ACHN (cell line): ENCODE results near the gene CDY2B.
"Not testable (repeated sequence)": the region's sequence is repeated elsewhere in the genome, so short reads cannot be mapped to it uniquely, and the experiment has no call there.

ENCODE experiments used
- DNase-seq: peaks from one replicate; pipeline ENCODE4 v3.0.0-alpha.2; 2015
- in situ Hi-C: cut with HindIII; loops from 2 replicates; pipeline ENCODE4 v1.10.0; 2017; ENCODE audit warnings: low sequenced_read_pairs, low pct_ligation_motif_present, low pct_unique_long_range_greater_than_20kb

Gene CDY2B, protein sequence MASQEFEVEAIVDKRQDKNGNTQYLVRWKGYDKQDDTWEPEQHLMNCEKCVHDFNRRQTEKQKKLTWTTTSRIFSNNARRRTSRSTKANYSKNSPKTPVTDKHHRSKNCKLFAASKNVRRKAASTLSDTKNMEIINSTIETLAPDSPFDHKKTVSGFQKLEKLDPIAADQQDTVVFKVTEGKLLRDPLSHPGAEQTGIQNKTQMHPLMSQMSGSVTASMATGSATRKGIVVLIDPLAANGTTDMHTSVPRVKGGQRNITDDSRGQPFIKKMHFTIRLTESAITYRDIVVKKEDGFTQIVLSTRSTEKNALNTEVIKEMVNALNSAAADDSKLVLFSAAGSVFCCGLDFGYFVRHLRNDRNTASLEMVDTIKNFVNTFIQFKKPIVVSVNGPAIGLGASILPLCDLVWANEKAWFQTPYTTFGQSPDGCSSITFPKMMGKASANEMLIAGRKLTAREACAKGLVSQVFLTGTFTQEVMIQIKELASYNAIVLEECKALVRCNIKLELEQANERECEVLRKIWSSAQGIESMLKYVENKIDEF

DNA sequence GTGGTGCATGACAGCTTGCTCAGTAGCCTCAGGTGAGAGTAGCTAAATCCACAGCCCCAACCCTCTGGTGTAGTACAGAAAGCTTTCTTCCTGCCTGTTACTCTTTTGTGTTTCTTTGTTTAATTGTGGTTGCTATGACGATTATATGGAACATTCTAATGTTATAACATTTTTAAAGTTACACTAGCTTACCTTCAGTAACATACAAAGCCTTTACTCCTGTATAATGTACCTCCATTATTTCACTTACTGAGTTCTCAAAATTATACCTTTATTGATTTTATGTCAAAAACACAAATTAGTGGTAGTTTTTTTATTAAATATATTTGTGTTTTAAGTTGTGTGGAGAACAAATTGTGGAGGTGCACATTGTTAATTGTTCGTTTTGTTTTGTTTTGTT, at the start of gene CDY2B:
TSS of gene CDY2B (minus strand) at position 101 of the 400 bp plus-strand sequence. CDS start 328 bp downstream, outside the sequence.
- in situ Hi-C loops, DNase-seq: not testable (repeated sequence)

DNA sequence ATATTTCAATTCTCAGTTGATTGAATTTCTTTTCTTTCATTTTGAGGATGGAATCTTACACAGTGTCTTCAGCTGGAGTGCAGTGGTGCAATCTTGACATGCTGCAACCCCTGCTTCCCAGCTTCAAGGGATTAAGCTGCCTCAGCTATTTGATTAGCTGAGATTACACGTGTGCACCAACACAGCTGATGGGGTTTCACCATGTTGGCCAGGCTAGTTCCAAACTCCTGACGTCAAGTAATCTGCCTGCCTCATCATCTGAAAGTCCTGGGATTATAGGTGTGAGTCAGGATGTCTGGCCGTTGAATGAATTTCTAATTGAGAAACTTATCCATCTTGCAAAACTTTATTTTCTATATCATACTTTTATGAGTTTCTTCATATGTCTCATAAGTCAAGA, 28.0 kb upstream of the CDY2B start:
- in situ Hi-C loops, DNase-seq: not testable (repeated sequence)

DNA sequence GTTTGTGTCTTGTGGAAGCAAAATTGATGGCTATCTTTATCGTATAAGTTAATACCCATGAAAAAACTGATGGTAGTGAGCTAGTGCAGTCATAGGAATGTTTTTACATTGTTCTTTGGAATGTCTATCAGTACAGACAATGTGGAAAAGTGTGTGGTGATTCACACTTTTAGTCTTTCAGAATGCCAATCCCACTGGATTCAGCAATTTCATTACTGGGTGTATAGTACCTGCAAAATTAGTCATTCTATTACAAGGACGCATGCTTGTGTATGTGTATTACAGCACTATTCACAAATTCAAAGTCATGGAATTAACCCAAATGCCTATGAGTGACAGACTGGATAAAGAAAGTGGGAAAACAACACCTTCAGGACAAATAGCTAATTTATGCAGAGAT, 27.3 kb upstream of the CDY2B start:
- in situ Hi-C loops, DNase-seq: not testable (repeated sequence)

DNA sequence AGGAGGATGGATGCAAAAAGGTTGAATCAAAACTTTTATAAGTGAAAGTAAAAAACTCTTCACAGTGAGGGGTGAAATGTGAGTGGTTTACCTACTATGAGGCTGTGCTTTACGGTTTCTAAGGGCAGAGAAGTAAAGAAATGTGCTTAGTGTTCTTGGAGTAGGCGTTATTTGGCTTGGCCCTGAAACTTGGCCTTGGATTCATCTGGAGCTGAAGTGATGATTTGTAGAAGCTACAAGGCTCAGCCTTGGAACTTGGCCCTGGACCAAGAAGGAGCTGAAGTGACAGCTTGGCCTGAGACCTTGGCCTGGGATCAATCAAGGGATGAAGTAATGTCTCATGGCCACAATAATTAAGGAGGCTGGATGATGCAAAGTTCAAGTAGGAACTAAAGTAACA, 1.7 kb upstream of the CDY2B start:
- in situ Hi-C loops, DNase-seq: not testable (repeated sequence)

DNA sequence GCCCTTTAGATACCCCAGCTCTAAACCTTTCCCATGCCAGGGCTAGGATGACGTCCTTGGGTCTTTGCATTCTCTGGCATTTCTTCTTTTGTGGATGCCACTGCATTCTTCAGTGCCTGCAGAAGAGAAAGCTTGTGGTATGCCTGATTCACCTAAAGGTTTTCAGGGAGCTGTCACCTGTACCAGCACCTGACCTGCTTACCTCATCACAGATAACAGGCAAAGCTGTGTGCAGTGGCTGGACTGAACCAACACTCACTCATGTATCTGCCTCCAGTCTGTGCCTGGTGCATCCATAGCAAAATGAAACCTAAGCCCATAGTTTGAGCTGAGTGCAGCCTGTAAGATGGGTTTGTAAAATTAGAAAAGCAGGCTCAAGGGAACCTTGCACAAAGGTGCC, 3.3 kb downstream of the CDY2B start:
- in situ Hi-C loops, DNase-seq: not testable (repeated sequence)

DNA sequence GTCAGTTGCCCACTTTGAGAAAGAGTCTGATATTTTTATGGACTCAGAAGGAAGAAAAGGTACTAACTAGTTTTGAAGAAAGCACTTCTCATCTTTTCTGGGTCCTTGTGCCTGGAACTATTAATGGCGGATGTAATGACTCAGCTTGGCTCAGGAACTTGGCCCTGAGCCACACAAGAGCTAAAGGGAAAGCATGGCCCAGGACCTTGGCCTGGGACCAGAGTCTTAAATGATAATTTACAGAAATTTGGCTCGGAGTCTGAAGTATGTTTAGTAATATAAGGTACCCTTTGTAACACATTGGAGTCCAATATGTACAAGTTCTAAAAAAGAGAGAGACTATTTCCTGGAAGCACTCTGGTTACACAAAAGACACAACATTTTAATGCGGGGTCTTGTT, 4.6 kb downstream of the CDY2B start:
- DNase-seq, in situ Hi-C loops: not testable (repeated sequence)

DNA sequence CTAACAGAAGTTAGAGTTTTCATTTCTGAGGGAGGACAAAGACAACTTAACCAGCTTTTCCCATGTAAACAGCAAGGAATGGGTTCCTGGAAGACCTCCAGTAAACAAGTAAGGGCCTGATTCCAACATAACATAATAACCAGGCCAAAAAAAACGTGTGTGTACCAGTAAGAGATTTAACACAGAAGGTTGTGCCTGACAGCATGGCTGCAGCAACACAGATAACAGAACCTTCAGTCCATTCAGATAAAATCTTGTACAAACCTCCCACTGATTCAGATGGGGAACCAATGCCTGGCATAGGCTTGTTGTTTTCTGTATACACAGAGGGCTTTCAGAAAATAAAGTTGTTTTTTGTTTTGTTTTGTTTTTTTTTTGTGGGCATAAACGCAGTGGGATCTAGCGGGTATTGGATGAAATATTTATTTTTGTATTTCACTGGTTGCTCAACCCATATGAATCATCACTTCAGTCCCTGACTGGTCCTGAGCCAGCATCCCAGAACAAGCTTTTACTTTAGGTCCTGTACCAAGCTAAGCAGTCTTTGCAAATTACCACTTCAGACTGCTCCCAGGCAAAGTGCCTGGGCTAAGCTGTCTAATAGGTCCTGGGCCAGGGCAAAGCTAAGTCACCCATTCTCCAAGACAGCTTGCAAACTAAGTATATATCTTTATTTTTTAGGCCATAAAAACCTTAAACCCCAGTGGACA, 8.7 kb downstream of the CDY2B start:
- DNase-seq, in situ Hi-C loops: not testable (repeated sequence)

DNA sequence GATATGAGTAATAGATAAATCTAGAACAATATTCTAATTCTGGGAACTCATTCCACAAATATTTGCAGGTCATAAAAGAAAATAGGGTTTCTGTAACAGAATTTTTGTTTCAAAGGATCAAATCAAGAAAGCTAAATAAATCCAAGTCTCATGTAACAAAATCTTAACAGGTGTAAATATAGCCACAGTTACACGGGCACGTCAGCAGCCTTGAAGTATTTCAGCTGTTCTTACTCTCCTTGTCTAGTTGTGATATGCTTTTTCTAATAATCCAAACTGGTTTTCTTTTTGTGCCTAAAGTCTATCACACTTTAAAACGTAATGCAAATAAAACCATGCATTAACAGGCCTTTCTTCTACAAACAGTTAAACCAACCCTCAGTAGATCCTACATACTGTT, 9.3 kb downstream of the CDY2B start:
- in situ Hi-C loops, DNase-seq: not testable (repeated sequence)

DNA sequence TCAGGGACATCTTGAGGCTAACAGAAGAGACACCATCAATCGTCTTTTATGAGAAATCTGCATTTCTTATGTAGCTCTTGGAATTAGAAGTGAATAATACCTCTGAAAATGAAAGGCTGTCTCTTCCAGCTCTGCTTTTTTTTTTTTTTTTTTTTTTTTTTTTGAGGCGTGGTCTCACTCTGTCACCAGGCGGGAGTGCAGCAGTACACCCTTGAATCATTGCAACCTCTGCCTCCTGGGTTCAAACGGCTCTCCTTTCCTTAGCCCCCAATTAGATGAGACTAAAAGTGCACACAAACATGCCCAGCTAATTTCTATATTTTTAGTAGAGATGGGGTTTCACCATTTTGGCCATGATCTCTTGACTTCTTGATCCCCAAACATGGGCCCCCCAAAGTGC, 12.2 kb downstream of the CDY2B start:
- in situ Hi-C loops, result not testable (repeated sequence)

DNA sequence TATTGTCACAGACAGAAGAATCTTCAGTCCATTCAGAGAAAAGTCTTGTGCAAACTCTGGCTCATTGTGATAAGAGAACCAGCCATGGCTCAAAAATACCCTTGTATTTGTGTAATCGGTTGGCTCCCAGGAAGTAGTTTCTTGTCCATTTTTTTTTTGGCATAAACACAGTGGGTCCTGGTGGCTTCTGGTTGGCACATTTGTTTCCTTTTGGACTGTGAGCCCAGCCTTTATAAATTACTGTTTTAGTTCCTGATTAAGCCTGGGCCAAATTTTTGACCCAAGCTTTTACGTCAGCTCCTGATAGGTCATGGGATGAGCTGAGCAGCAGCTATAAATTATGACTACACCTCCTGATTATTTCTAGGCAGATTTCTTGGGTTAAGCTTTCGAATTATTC, 19.4 kb downstream of the CDY2B start:
- in situ Hi-C loops, DNase-seq: not testable (repeated sequence)

More for the DNA sequence above, 12.2 kb downstream of the CDY2B start:
- not testable (repeated sequence) for DNase-seq

DNA sequence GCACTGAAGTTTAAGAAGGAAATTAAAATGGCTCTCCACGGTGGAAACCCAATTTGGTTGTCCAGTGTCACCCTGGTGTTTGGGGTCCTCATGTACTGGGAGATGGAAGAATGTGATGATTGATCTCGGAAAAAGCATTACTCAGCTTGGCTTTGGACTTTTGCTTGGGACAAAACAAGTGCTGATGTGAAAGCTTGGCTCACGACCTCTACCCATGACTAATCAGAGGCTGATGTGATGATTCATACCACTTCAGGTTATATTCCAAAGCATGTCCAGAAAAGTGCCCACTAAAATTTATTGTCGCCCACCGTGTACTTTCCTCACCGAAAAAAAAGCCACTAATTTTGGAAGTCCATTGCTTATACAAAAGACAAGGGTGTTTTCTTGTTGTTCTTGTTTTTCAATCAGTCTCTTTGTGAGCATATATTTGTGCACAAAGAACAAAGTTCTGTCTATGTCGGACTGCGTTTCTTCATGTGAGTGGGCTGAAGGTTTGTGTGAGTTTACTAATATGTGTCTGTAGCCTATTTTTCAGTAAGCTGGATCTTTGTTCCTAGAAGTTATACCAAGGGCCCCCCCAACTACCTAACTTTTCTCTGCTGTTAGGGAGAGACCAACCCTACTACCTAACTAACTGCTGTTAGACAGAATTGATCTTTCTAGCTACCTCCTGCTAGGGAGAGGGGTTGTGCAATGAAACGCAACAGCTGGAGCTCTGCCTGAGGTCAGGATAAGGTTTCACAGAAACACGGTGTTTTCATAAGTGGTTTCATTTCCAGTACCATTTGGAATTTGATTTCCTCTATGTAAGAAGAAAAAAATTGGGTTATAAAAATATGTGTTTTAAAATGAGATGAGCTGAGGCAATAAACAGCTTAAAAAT, 22.8 kb downstream of the CDY2B start:
- in situ Hi-C loops, DNase-seq: not testable (repeated sequence)

DNA sequence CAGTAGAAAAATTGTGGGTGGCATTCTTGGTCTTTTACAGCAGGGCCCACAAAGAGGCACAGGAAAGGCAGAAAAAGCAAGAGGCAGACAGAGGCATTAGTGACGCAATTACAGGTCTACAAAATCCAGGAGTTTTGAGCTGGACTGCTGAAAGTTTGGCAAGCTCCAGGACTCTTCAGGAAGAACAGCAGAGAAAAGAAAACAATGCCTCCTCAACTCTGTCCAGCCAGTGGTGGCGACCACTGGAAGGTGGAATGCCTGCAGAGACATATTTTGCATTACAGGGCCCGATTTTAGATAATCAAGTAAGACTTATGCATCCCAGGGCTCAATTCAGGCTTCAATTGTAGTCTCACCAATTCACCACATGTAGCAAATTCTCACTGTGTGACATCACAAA, 23.5 kb downstream of the CDY2B start:
- DNase-seq, in situ Hi-C loops: not testable (repeated sequence)

DNA sequence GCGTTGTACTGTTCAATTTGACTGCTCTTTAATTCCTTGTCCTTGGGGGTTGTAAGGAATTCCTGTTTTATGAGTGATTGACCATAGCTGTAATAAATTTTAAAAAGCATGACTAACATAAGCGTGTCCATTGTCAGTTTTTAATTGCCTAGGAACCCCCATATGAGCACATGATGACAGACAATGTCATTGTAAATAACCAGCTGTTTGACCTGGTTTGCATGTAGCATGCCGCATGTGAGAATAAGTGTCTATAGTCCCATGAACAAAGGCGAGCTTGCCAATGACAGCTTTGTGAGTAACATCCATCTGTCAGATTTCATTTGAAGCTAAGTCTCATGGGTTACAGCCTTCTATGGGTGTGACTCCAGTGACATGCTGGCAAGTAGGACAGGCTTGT, 30.9 kb downstream of the CDY2B start:
- DNase-seq, in situ Hi-C loops: not testable (repeated sequence)

DNA sequence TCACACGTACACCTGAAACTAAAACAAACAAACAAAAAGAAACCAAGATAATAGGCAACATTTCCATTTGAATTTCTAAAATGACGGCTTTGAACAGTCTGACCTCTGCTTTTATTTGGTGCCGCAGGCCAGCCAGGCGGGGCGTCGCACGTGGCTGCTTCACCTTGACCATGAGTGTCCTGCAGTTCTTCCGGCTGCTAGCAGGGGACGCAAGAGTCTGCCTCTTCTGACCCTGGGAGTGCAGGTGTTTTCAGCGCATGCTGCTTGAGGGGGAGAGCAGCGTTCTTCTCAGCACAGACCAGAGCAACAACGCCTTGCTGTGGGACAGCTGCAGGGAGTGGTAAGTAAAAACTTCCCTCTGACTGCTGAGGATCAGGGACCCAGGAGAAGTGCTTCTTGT, 47.9 kb downstream of the CDY2B start:
- in situ Hi-C loops, DNase-seq: not testable (repeated sequence)
